Stimulated activated naive CD8-positive, alpha-beta T cell treated with anti-CD3 and anti-CD28 coated beads, Interleukin-15, amount 100 ng/mL, for 72 hours (primary cell): ENCODE measurements around the gene MEGF6.

Experiments
- ATAC-seq: fragments of 150-1000 bp; cut with Tn5 transposase; 2 replicates; pipeline ENCODE4 v1.10.0; 2021; ENCODE audit warnings: mild to moderate bottlenecking, moderate library complexity
- DNase-seq, 2 donors: peaks; one replicate each; pipeline ENCODE4 v3.0.0; 2021 to 2022
- H3K27ac Mint-ChIP-seq, 2 donors: one replicate each; pipeline ENCODE4 v1.8.0; 2022; ENCODE audit warnings: mild to moderate bottlenecking in 2 of 2, mixed read lengths in 2 of 2, moderate library complexity in 2 of 2
- H3K27me3 Mint-ChIP-seq: one replicate; pipeline ENCODE4 v1.8.0; 2022; ENCODE audit warnings: mixed read lengths
- H3K4me1 Mint-ChIP-seq: one replicate; pipeline ENCODE4 v1.8.0; 2022; ENCODE audit warnings: mild to moderate bottlenecking, mixed read lengths
- H3K4me3 Mint-ChIP-seq, 2 donors: one replicate each; pipeline ENCODE4 v1.8.0; 2022; ENCODE audit warnings: mild to moderate bottlenecking in 2 of 2, mixed read lengths in 2 of 2, moderate library complexity in 1 of 2
- H3K9me3 Mint-ChIP-seq, 2 donors: one replicate each; pipeline ENCODE4 v1.8.0; 2022; ENCODE audit warnings: mixed read lengths in 2 of 2

Gene MEGF6

DNA sequence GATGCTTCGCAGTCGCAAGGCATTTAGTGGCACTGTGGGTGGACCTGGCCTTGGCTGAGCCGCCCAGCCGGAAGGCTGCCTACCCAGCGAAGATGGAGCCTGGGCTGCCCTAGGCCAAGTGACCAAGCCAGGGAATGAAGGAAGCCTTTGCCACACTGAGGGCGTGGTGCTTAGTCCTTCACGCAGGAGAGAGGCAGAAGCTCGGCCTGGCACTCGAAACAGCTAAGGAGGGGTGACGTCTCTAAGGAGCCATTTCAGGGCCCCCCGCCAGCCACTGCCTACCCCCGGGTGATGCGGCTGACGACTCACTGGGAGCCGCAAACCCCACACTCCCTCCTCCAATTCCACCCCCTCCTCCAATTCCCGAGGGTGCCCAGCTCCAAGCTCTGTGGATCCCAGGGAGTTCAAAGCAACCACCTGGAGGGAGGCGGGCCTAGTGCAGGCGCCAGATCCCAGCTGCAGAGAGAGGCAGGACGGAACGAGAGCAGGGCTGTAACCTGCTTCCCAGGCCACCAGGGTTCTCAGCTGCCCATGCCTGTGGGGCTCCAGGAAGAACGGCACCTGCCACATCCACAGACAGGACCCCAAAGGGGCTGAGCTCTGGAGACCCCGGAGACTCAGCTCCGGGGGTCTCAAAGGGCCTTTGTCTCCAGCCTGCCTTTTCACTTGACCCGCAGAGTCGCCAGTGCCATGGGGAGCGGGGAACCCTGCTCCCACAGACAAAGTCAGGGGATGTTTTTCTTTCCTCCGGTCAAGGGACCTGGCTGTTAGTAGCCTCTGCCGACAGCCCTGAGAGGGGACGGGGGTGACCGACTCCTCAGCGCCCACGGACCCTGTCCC lies 81.0 kb downstream of the MEGF6 start:
- Mint-ChIP-seq H3K4me3 (peak overlapping the region; percentile 81 to 84), H3K27ac (peak overlapping the region in 1 of 2 donors; percentile 86), H3K27me3 (no peaks in the 10 kb centered on the region), H3K9me3 (no peaks in the 10 kb centered on the region), H3K4me1 (peaks cover 41% of the 10 kb centered on the region)
- ATAC-seq = no peak
- DNase-seq = peak; percentile 10 to 16

DNA sequence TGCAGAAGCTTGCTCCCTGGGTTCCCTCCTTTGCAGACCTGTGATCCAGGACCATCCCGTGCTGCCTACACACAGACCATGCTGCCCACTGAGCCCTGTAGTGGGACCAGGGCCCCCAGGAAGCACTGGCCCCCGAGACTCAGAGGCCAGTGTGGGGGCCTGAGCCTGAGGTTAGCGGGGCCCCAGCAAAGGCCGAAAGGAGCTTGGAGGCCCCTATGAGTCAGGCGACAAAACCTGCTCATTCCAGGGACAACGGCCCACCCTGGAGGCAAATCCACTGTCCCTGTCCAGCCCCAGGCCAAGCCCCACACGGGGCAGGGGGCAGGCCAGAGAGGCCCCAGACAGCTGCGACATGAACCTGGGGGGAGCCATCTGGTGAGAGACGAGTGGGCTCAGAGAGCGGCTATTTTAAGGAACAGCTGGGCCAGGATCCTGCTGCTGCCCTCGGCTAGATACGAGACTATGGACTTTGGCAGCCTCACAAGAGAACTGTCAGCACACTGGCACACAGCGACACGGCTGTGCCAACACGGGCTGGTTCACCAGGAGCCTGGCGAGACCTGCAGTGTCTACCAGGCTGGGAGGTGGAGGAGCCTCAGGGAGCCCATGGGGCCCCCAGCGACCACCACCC lies 82.1 kb downstream of the MEGF6 start:
- Mint-ChIP-seq H3K4me1 (peaks cover 41% of the 10 kb centered on the region), H3K9me3 (no peaks in the 10 kb centered on the region), H3K27ac (no peak overlapping the region), H3K27me3 (no peaks in the 10 kb centered on the region), H3K4me3 (no peak overlapping the region)
- no peak for DNase-seq
- ATAC-seq = no peak

DNA sequence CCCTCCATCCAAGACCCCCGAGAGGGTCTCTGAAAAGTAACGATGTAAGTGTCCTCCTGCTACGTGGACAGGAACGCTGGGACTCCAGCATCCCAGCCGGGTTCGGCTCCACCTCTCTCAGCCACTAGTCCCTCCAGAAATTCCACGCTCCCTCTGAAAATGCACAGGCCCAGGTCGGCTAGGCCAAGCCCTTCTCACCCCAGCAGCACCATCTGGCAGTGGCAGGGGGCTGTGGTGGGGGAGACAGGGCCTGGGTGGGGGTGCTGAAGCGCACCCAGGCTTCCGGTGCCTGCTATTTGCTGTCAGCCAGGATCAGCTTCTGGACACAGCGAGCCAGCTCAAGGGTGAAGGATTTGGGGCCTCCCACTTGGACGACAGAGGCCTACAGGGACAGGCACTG lies 83.5 kb downstream of the MEGF6 start:
- H3K9me3 Mint-ChIP-seq = no peaks in the 10 kb centered on the region
- H3K27ac Mint-ChIP-seq = no peak overlapping the region
- no peak for ATAC-seq
- no peak for DNase-seq
- peaks cover 41% of the 10 kb centered on the region for H3K4me1 Mint-ChIP-seq
- no peaks in the 10 kb centered on the region for H3K27me3 Mint-ChIP-seq
- no peak overlapping the region for H3K4me3 Mint-ChIP-seq

DNA sequence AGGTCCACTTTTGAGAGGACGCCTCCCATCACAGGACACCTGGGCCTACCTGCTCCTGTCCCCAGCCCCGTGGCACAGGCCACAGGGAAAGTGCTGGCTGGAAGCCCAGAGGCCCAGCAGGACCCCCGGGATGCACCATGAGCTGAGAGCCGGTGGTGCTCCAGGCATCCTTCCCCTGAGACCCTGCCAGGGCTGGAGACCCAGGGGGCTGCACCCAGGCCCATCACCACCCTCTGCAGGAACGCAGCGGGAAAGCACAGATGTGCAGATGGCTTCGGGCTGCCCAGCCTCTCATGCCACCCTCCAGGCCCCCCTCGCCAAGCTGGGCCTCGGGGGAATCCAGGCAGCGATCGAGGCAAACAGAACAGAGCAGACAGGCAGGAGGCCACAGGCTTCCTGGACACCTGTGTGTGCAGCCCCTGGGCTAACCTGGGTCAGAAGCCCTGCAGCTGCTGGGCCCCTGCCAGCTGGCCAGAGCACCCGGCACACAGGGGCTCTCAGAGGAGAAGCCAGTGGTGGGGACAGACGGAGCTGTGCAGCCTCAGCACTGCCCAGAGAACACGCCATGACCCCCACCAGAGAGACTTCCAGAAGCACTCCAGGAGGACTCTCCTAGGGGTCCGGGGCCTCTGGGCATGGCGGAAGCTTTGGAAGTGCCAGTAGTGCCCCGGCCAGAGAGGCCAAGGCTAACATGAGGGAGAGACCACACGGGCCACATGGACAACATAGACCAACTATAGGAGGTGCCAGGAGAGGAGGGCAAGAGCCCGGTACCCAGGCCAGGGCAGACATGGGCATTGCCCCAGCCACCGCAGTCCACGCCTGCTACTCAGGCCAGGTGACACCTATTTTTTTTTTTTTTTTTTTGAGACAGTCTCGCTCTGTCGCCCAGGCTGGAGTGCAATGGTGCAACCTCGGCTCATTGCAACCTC lies 85.5 kb downstream of the MEGF6 start:
- no peaks in the 10 kb centered on the region for H3K9me3 Mint-ChIP-seq
- H3K4me1 Mint-ChIP-seq = peaks cover 29% of the 10 kb centered on the region
- no peaks in the 10 kb centered on the region for H3K27me3 Mint-ChIP-seq
- H3K27ac Mint-ChIP-seq = no peak overlapping the region
- ATAC-seq (no peak), DNase-seq (no peak)
- H3K4me3 Mint-ChIP-seq = no peak overlapping the region

DNA sequence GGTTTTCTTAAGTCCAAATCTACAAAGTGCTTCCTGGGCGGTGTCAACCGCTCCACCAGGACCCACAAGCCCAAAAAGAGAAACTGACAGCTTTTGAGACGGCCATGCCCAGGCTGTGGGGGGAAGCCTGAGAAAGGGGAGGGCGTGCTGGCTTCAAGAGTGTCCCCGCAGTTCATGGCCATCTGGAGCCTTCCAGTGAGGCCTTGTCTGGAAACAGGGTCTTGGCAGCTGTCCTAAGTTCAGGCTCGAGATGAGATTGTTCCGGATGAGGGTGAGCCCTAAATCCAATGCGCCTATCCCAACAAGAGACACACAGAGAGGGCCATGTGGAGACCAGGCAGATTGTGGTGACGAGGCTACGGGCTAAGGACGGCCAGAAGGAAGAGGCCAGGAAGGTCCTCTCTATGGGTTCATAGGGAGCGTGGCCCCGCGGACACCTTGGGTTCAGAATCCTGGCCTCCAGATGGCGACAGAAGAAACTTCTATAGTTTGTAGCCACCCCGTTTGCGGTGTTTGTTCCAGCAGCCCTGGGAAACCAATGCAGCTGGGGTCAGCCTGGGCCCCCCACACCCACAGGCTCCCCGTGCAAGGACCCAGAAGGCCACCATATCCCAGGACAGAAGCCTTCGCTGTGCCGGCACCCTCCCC lies 86.6 kb downstream of the MEGF6 start:
- ATAC-seq = no peak

DNA sequence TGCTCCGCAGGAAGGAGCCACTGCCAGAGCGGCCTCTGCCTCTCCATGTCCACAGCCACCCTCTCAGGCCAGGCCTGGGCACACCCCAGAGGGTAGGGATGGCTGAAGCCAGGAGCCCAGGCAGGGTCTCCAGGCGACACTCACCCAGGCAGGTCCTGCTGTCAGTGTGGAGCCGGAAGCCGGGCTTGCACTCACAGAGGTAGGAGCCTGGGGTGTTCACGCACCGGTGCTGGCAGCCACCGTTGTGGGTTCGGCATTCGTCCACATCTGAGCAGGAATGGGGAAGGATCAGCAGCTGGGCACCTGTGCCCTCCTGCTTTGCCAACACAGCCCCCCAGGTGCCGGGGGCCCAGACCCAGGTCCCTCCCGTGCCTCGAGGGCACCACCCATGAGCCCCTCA lies 87.3 kb downstream of the MEGF6 start:
- Mint-ChIP-seq H3K4me3 (no peak overlapping the region), H3K4me1 (peaks cover 12% of the 10 kb centered on the region), H3K27me3 (no peaks in the 10 kb centered on the region), H3K9me3 (no peaks in the 10 kb centered on the region), H3K27ac (no peak overlapping the region)
- DNase-seq = no peak
- ATAC-seq = no peak

More for the DNA sequence above, 86.6 kb downstream of the MEGF6 start:
- Mint-ChIP-seq H3K4me3 (no peak overlapping the region), H3K4me1 (peaks cover 19% of the 10 kb centered on the region), H3K27ac (no peak overlapping the region), H3K9me3 (no peaks in the 10 kb centered on the region), H3K27me3 (no peaks in the 10 kb centered on the region)
- no peak for DNase-seq

DNA sequence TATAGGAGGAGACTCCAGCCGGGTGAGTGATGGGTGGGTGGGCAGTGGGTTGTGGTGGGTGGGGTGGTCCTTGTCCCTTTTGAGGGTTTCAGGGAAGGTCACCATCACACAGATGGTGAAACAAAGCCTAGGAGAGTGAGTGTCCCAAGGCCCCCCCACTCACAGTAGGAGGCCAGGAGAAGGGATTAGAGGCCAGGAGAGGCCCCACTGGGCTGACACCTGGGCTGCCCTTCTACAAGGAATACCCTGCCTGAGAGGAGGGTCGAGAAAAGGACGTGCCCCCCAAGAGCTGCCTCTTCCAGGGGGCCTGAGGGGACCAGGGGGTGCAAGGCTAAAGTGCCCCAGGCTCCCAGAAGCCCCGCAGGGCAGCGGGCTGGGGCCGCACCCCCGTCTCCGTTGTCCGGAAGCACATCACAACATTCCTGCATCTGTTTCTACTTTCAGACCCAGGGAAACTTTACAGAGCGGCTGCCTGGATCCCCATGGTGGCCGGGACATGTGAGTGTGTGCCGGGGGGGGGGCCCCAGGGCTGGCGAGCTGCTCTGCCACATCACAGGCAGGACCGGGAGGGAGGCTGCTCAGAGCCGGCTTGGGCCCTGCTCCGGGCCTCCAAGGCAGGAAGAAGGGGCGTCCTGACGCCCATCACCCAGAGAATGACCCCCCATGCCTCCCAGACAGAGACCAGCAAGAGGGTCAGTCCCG lies 88.6 kb downstream of the MEGF6 start:
- Mint-ChIP-seq H3K4me3 (no peak overlapping the region), H3K9me3 (no peaks in the 10 kb centered on the region), H3K27me3 (no peaks in the 10 kb centered on the region), H3K4me1 (peaks cover 5% of the 10 kb centered on the region), H3K27ac (no peak overlapping the region)
- ATAC-seq = no peak
- no peak for DNase-seq

DNA sequence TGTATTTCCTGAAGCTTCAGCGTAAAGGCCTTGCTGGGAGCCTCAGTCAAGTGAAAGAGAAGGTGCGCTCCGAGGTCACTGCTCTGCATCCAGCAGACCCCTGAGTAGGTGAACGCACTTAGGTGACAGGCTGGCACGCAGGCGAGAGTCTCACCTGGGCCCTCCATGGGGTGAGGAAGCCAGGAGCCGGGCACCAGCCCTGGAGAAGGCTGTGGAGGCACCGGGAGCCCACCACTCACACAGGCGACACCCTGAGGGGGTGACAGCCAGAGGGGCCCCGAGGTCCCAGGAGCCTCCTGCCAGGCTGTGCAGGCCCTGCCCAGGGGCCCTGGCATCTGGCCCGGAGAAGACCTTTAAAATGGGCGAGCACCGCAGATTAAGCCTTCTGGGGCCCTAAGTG lies 89.2 kb downstream of the MEGF6 start:
- Mint-ChIP-seq H3K4me1 (peaks cover 5% of the 10 kb centered on the region), H3K9me3 (no peaks in the 10 kb centered on the region), H3K27me3 (no peaks in the 10 kb centered on the region), H3K4me3 (no peak overlapping the region), H3K27ac (no peak overlapping the region)
- ATAC-seq (no peak), DNase-seq (no peak)

DNA sequence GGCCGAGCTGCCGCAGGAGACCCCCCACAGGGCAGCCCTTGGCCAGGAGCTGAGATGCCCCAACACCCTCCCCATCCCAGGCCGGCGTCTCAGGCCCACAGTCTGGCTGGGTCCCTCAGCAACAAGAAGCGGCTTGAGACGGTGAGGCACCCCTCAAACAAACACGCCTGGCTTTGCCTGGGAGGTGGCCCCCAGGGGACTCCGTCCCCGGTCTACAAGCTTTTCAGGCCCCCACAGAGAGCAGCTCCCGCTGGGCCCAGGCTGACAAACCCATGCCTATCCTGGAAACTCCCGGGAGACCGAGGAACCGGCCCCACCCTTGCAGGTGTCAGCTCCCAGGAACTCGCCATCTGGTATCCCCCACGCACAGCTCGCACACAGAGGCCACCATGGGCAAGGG lies 89.9 kb downstream of the MEGF6 start:
- Mint-ChIP-seq H3K27me3 (no peaks in the 10 kb centered on the region), H3K27ac (no peak overlapping the region), H3K4me1 (peaks cover 5% of the 10 kb centered on the region), H3K4me3 (no peak overlapping the region), H3K9me3 (no peaks in the 10 kb centered on the region)
- DNase-seq (no peak), ATAC-seq (no peak)

DNA sequence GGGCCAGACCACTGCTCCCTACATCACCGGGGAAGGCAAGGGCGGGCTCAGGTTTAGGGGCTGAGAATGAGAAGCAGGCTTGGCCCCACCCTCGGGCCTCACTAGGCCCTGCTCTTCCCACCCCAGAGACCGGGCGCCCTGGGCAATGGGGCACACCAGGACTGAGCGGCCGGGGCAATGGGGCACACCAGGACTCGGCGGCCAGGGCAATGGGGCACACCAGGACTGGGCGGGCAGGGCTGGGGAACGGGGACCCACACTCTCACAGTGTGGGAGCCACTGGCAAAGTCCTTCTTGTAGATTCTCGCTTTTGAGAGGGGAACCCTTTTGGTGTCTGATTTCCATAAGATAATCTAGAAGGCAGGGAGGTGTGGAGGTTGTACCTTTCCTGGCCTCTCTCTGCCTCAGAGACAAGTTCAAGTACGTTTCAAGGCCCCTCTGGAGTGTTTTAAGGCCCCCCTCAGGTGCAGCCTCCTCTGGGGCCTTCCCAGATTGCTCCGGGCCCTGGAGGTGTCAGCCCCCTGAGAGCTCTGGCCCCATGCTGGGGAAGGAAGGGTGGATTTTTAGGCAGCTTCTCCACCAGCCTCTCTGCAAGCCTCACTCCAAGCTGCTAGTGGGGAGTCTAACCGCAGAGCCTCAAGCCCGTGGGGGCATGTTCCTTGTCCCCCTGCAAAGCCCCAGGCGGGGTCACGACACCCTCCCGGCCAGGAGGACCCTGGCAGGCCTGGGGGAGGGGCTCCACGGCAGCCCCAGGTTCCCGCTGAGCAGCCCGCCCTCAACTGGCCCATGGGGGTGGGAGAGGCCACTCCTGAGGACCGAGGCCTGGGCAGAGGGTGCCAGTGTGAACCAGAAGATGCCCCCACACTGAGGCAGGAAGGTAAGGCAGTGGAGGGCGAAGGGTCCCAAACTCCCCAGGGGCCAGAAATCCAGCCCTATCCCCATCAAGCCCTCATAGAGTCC lies 90.6 kb downstream of the MEGF6 start:
- DNase-seq (no peak), ATAC-seq (no peak)
- H3K9me3 Mint-ChIP-seq = no peaks in the 10 kb centered on the region
- H3K27me3 Mint-ChIP-seq = no peaks in the 10 kb centered on the region
- H3K27ac Mint-ChIP-seq = no peak overlapping the region
- H3K4me3 Mint-ChIP-seq = no peak overlapping the region
- no peaks in the 10 kb centered on the region for H3K4me1 Mint-ChIP-seq

DNA sequence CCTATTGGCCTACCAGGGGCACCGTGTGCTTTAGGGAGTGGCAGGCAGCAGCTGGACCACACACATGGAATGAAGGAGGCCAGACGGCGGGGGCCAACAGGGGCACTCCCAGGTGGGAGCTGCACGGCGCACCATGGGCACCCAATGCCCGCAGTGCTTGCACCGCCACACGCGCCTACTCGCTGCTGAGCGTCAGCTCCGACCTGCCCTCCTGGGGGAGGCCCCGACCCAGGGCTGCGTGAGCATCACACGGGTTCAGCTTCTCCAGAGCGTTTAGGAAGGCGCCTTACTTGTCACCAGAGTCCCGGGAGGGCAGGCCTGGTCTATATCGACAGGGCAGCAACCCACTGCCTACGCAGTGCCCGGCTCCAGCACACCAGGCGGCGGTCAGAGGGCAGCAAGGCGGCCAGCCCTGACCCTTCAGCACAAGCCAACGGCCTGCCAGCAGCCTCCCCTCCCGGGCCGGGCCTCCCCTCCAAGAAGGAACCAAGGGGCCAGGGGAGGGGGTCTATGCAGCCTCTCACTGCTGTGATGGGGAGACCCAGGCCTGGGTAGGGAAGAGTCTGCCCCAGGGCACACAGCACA lies 91.9 kb downstream of the MEGF6 start:
- no peaks in the 10 kb centered on the region for H3K9me3 Mint-ChIP-seq
- ATAC-seq (no peak), DNase-seq (no peak)
- no peak overlapping the region for H3K4me3 Mint-ChIP-seq
- H3K27me3 Mint-ChIP-seq = no peaks in the 10 kb centered on the region
- H3K27ac Mint-ChIP-seq = no peak overlapping the region
- no peaks in the 10 kb centered on the region for H3K4me1 Mint-ChIP-seq

DNA sequence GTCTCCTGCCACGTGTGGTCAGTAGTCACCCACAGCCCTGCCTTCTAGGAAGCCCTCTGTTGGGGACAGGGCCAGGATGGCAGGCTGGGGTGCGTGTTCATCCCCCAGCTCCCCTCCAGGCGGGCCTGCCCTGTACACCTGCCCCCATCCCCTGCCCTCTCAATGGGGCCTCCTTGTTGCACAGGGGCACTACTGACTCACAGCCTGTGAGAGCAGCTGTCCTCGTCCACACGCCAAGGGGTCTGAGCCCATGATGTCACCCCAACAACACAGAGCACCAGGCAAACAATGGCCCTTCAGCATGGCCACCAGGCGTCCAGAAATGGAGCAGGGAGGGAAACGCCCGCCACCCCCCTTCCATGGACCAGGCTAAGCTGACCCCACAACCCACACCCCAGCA lies 92.6 kb downstream of the MEGF6 start:
- DNase-seq = no peak
- no peaks in the 10 kb centered on the region for H3K9me3 Mint-ChIP-seq
- H3K27ac Mint-ChIP-seq = no peak overlapping the region
- no peak overlapping the region for H3K4me3 Mint-ChIP-seq
- no peak for ATAC-seq
- H3K27me3 Mint-ChIP-seq = no peaks in the 10 kb centered on the region
- no peaks in the 10 kb centered on the region for H3K4me1 Mint-ChIP-seq

DNA sequence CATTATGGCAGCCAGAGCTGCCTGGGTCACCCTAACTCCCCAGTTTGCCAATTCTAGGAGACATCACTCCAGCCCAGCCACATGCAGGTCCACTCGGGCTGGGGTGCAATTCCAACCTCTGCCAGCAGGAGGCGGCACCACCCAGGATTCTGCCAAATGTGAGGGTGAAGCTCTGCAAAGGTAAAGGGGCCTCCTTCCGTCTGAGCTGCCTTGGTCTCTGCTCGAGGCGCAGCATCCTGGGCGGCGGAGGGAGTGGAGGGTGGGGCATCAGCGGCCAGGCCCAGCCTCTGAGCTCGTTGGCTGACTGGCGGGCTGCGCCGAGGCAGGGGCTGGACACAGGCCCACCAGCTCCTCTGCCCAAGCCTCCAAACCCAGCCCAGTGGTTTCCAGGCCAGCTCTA lies 93.1 kb downstream of the MEGF6 start:
- Mint-ChIP-seq H3K9me3 (no peaks in the 10 kb centered on the region), H3K4me1 (no peaks in the 10 kb centered on the region), H3K27ac (no peak overlapping the region), H3K4me3 (no peak overlapping the region), H3K27me3 (no peaks in the 10 kb centered on the region)
- DNase-seq (peak; percentile 14 to 20), ATAC-seq (no peak)
